Nucleus accumbens (tissue), 56 donors: ENCODE data around the gene DGCR2.

Experiments
- DNase-seq, 56 donors: peaks; one replicate each; lab custom pipeline; 2025; lab: John Stamatoyannopoulos, UW

The DGCR2 gene

DNA sequence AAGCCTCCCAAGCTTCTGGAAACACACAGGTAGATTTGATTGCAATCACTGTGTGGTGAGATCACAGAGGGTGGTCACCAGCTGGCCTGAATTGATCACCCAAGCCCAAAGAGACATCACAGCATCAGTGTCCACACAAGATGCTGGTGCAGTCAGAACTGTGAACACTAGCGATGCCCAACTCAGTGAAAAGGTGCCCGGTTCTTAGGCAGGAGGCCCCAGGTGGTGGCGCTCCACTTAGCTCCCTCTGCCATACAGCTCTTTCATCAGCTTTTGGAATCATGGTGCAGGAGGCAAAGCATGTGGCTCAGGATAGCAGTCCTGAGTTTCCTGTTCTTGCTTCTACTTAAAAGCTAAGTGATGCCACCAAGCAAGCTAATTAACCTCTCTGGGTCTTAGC lies 11.1 kb downstream of the DGCR2 start:
- no peak for DNase-seq

DNA sequence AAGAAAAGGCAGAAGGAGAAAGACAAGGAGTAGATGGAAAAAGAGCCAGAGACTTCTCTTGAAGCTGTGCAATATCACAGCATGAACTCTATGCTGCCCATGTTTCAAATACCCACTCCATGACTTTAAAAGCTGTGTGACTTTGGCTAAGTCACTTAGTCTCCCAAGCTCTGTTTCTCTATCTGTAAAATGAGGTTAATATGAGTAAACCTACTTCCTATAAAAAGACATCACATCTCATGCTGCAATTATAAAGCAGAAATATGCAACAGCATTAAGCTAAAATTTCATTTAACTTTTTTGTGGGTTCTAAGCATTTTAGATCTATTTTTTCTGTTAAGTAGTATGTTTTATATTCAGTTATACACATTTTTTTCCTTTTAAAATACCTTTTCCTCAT lies 11.6 kb downstream of the DGCR2 start:
- DNase-seq = no peak

DNA sequence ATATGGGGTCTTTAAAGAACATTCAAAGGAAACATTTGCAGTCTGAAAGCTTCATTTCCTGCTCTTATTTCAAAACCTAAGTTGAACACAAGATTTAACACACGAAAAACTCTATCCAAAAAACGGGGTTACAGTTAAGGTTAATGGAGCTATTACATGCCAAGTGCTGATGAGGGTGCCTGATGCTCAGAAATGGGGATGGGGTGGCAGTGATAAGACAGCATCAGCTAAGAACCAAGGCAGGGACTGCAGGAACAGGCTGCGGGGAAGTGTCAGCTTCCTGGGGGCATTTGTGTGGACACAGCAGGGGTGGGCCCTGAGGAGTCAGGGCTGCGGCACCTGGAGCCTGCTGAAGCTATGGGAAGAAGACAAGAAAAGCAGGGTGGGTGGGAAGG lies 12.2 kb downstream of the DGCR2 start:
- no peak for DNase-seq

DNA sequence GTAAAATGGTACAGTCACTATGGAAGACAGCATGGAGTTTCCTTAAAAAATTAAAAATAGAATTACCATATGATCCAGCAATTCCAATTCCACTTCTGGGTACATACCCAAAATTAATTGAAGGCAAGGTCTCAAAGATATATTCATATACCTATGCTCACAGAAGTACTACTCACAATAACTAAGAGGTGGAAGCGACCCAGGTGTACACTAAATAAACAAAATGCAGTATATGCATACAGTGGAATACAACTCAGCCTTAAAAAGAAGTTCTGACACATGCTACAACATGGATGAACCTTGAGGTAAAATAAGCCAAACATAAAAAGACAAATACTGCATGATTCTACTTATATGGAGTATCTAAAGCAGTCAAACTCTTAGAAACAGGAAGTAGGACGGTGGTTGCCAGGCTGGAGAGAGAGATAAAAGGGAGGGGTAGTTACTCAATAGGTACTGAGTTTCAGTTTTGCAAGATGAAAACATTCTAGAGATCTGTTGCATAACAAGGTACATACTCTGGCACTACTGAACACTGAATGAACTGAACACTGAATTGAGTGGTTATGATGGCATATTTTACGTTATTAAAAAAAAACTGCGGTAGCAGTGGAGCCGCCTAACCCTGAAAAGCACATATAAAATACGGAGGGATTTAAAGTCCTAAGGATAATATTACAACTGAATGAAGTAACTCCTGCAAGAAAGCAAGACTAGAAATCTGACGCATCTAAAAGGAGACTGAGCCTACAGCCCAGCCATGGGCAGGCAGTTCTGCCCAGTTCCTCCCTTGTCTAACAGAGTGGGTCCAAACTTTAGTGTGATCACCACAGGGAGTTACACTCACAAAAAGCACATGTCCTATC lies 12.8 kb downstream of the DGCR2 start:
- DNase-seq = peak in 1 of 56 donors; percentile 9

DNA sequence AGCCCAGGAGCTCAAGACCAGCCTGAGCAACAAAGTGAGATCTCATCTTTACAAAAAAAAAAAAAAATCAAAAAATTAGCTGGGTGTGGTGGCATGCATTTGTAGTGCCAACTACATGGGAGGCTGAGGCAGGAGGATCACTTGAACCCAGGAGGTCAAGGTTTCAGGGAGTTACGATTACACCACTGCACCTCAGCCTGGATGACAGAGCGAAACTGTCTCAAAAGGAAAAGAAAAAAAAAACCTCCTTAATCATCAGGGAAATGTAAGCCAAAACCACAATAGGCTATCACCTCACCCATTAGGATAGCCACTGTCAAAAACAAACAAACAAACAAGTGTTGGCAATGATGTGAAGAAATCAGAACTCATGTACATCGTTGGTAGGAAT lies 13.4 kb downstream of the DGCR2 start:
- no peak for DNase-seq

DNA sequence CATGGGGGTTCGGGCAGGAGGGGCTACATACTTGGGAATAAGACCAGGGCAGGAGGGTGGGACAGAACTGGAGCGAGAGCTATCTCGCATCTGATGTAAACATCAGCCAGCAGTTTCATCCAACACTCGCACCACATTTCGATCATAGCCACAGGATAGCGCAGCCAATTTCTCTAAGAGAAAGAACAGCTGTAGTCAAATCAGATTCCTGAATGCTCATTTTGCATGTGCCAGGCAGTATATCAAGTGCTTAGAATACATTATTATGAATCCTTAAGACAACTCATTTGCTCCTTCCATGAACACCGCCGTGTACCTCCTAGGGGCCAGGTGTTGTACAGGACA lies 14.5 kb downstream of the DGCR2 start:
- no peak for DNase-seq

DNA sequence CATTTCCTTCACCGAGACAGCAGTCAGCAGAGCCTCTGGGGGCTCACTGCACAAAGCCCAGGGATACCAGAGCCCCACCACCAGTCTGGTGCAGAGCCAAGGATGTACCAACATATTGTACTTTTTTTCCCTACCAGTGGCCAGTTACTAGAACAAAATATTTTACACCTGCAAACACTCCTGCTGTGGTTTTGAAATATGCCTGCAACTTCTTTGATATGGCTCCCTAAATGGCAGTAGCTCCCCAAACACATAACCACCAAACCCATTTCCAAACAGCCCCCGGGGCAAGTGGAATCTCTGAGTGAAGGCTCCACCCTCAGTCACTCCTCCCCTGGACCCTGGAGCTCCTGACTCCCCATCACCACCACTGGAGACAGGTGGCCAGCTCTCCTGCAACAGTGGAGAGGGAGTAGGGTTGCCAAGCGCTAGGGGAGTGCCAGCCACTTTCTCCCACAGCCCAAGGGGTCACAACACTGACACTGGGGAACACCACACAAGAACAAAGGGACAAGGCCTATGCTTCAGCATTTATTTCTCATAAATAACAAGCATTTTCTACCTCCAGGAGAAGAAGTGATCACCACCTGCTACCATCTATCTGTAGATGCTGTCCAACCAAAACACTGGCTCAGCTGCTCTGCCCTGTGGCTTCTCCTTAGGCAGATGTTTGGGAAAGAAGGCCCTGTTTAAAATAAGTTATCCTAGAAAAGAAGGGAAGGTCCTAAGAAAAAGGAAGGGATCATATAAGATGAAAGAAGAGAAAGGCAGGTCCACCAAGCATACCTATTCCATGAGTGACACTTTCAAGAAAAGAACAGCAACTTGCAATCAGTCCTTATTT lies 15.1 kb downstream of the DGCR2 start:
- DNase-seq = no peak

DNA sequence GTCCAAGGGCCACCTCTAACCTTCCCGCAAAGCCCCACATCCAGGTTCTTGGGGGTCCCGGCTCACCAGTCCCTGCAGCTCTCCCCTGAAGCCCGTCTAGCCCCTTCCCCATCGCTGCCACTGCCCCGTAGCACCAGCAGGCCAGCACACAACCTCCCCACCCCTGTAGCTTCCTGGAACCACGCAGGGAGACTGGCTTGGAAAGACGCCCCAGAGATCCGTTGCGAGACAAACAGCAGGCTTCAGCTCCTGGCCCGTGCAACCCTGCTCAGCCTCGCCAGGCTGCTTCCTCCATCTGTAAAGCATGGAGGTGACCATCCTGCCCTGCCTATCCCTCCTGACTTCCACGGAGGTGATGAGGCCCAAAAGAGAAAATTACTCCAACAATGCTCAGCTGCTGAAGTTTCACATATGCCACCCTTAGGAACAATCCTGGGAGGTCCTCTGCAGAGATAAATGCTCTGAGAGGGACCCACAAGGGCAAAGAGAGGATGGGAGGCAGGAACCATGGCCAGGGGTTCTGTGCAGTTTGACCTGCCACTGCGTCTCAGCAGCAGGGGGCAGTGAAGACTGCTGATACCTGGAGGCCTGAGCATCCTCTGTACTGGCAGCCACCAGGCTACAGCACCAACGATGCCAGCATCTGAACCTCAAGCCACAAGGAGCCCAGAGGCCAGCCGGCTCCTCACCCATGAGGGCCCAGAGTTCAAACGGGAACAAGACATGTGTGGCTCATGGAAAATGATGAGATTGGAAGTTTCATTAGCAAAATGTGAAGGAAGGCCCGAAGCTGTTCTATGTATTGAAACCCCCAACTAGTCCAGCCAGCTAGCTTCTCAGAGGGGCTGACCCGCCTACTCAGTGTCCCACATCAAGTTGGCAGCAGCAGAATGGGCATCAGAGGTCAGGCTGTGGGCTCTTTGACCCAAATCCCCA lies 16.1 kb downstream of the DGCR2 start:
- DNase-seq = peak in 1 of 56 donors; percentile 12

DNA sequence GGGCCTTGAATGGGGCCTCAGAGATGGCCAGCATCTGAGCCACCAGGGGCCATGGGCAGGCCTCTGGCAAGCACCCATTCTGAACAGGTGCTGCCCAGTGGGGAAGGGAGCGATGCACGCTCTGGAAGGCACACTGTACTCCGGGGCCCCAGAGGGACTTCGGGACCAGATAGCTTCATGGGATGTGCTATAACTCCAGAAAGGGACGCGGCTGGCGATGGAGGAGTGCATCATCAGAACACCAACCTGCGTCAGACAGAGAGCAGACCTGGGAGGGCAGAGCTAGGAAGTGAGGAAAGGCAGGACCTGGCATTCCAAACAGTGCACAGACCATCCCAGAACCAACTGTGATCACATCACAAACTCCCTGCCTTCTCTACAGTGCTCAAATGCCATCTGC lies 16.8 kb downstream of the DGCR2 start:
- no peak for DNase-seq

DNA sequence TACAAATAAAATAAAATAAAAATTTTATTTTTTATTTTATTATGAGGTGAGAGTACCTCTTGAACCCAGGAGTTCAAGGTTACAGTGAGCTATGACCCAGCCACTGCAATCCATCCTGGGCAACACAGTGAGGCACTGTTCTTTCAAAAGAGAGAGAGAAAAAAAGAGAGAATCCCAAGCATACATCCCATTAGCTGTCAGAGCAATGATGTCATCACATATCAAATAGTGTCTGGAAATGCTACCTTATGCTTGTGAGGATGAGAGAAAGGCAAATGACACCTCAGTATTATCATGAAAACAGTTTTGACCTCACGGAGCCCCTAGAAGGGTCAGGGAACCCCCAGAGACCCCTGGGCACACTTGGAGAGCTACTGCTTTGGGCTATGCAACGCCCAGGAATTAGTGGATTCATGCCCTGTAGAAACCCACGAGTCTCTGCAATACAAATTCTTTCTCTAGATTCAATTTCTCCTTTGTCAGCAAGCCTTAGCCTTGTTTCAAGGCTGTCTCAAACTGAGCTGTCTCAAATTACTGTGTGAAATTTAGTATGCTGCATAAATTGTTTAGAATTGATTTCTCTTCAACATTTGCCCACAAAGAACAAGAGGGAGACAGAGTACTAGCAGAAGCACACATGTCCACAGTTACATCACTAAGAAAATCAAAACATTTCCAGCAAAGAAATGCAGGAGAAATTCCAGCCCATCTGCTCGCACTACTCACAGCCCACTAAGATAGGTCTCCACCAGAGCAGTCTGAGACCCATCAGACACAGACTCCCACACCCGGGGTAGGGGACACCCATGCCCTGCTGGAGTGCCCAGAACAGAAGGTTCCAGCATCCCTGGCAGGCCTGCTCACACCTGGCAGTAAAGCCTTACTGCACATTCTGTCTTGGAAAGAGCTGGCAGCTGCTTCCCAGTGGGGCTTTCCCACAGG lies 18.1 kb downstream of the DGCR2 start:
- DNase-seq = no peak

DNA sequence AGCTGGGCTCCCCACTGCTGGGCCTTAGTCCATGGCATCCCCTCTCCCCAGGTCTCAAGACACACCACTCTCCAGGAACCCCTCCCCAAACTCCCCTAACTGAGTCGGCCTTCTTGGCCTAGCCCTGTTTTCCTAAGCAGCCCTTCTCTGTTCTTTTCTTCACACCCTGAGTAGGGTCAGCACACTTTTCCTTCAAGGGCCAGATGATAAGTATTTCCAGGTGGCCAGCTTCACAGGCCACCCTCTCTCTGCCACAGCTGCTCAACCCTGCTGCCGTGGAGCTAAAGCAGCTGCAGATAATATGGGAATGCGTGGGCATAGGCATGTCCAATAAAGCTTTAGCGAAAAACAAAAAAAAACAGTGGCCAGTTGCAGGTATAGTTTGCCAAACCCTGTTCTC lies 24.1 kb downstream of the DGCR2 start:
- DNase-seq = no peak

DNA sequence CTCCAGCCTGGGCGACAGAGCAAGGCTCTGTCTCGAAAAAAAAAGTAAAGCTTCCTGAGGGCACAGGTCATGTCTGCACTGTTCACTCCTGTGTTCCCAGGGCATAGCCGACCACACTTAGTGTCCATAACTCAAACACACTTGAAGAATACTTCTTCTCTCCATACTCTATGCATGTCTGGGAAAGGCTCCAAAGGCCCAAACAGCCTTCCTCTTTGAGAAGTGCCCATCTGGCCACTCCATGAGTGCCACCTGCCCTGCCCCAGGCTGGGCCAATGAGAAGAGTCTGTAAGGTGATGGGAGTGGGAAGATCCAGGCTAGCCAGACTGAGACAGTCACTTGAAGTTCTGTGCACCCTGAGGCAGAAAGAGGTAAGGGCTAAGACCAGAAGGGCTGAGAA lies 24.7 kb downstream of the DGCR2 start:
- DNase-seq = no peak

DNA sequence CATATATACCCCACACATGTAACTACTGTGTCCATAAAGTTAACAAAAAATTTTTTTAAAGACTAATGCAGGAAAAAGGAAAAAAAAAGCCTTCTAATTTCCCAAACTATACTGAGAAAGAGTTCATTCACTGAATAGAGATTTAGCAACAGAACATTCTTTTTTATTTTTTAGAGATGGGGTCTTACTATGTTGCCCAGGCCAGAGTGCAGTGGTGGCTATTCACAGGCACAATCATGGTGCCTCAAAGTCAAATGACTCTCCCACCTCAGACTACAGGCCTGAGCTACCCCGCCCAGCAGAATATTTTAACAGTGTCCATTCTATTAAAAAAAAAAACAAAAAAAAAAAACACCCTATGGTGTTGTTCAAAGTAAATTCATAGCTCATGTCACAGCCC lies 25.7 kb downstream of the DGCR2 start:
- no peak for DNase-seq

DNA sequence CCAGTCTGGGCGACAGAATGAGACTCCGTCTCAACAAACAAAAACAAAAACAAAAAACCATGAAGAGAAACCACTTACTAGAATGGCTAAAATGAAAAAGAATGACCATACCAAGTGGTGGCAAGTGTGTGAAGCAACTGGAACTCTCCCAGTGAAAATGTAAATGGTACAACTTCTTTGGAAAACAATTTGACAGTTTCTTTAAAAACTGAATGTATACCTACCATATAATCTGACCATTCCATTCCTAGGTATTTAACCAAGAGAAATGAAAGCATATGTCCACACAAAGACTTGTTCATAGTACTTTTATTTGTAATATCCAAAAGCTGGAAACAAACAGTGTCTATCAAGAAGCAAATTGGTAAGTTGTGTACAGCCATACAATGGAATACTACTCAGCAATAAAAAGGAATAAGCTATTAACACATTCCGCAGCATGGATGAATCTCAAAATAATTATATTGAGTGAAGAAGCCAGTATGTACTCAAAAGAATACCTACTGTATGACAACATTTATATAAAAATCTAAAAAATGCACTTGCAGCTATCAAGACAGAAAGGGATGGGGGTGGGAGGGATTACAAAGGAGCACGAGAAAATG lies 27.7 kb downstream of the DGCR2 start:
- DNase-seq = no peak

DNA sequence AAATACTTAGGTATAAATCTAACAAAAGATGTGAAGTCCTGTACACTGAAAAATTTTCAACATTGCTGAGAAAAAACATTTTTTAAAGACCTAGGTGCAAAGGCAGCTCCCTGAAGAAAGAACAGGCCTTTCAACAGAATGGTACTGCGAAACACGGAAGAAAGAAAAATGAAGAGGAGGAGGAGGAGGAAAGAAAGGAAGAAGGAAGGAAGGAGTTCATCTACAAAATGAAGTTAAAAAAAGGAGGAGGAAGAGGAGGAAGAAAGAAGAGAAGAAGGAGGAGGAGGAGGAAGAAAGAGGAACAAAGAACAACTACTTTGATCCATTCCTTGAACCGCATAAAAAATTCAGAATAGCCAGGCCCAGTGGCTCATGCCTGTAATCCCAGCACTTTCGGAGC lies 29.5 kb downstream of the DGCR2 start:
- DNase-seq = no peak

DNA sequence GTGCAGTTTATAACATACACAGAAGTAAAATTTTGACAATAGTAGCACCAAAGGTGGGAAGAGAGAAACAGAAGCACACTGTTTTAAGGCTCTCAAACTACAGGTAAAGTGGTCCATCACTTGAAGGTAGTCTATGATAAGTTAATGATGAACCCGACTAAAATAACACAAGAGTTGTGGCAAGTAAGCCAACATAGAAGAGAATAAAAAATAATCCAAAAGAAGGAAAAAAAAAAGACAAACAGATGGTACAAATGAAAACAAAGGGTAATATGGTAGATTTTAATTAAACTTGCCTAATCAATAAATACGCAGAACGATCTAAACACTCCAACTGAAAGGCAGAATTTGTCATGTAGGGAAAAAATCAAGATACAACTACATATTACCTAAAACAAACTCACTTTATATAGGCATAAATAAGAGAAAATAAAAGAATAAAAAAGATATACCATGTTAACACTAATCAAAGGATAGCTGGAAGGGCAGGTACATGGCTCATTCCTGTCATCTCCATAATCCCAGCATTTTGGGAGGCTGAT lies 31.6 kb downstream of the DGCR2 start:
- DNase-seq = no peak

DNA sequence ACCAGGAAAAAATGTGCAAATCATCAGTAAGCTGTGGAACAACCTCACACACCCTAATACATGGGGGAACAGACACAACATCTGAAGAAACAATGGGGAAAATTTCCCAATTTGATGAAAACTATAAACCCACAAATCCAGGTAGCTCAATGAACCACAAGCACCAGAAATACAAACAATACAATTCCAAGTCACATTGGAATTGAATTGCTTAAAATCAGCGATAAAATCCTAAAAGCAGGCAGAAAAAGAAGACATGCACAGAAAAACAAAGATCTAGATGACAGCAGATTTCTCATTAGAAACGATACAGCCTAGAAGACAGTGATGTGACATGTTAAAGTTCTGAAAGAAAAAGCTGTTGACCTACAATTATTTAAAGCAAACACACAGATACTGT lies 32.0 kb downstream of the DGCR2 start:
- no peak for DNase-seq

DNA sequence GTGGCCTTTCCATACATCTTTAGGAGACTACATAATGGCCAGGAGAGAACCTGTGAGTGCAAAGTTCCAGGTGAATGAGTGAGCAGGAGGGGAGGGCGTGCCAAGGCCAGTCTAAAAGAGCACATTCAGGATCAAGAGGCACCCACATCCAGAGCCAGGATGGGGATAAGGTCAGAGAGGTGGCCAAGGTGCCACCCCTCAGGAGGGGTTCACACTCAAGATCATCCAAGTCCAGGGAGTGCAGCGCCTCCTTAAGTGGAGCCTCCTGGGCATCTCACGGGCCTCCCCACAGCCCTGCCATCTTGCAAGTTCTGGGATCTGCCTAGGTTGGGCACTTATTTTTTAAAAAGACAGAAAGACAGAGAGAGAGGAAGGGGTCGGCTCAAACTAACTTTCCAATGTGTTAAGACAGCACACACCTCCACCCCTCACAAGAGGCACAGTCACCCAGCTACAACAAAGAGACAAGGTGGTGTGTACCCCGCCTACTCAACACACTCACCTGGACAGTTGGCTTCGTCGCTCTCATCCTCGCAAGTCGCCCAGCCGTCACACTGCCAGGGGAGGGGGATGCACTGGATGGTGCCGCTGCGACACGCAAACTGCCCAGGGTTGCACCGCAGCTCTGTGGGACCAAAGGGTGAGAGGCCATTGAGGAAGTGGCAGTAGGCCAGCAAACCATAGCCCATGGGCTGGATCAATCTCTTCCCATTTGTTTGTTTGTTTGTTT lies 33.2 kb downstream of the DGCR2 start:
- DNase-seq = no peak
